Panc1 (cell line): ENCODE measurements around the gene ATG2B. TPM values are rescaled to one million over a fixed set of nuclear protein-coding genes. Genes with fewer than 3 reads are reported as not detected.

Experiments
- ATAC-seq: fragments of 200-7000 bp; cut with Tn5 transposase; 2 replicates; pipeline ENCODE4 v1.9.1; 2020; ENCODE audit warnings: mild to moderate bottlenecking, moderate library complexity
- BruUV-seq: library from RNA; stranded (reverse); fragments of 400-500 nt; replicated peaks from 2 replicates; lab custom pipeline; 2021; lab: Mats Ljungman, UMichigan
- CTCF ChIA-PET: fragments of 300-600 bp; sonication (Branson Sonifier 250); formaldehyde crosslinking; loops from one replicate; lab custom pipeline; 2022; ENCODE audit warnings: antibody characterized with exemption; lab: Charles Lee
- POLR2A ChIA-PET: fragments of 300-600 bp; sonication (Branson Sonifier 250); formaldehyde crosslinking; loops from one replicate; lab custom pipeline; 2022; ENCODE audit warnings: antibody characterized with exemption; lab: Charles Lee
- DNase-seq: peaks from one replicate; pipeline ENCODE4 v3.0.0-alpha.2; 2010; ENCODE audit warnings: low read depth, low spot score
- H3K27ac ChIP-seq: 2 replicates; pipeline ENCODE4 v1.5.1; 2011; ENCODE audit warnings: mild to moderate bottlenecking, low read length, inconsistent platforms
- H3K27me3 ChIP-seq: fragments of 200-500 bp; sonication (Bioruptor generic); 2 replicates; pipeline ENCODE4 v1.6.0; 2014; ENCODE audit warnings: low read length, inconsistent platforms; ENCODE audit not compliant: control insufficient read depth, insufficient read depth
- H3K36me3 ChIP-seq: fragments of 200-500 bp; sonication (Bioruptor generic); 2 replicates; pipeline ENCODE4 v1.5.1; 2014; ENCODE audit warnings: inconsistent platforms, mild to moderate bottlenecking, low read length, moderate library complexity; ENCODE audit not compliant: control insufficient read depth, insufficient read depth
- H3K4me1 ChIP-seq: 2 replicates; pipeline ENCODE4 v1.5.1; 2011; ENCODE audit warnings: inconsistent platforms, mild to moderate bottlenecking, low read length, moderate library complexity; ENCODE audit not compliant: control insufficient read depth, insufficient read depth
- H3K4me3 ChIP-seq, 2 experiments: 2 replicates each; pipeline ENCODE4 v1.5.1; 2011 to 2012; ENCODE audit warnings: low read depth in 2 of 2, low read length in 2 of 2, mild to moderate bottlenecking in 2 of 2, inconsistent platforms in 1 of 2, moderate library complexity in 1 of 2
- H3K9me3 ChIP-seq: fragments of 200-500 bp; sonication (Bioruptor generic); 2 replicates; pipeline ENCODE4 v1.5.1; 2014; ENCODE audit warnings: low read depth, mild to moderate bottlenecking, inconsistent platforms, low read length, moderate library complexity; ENCODE audit not compliant: control insufficient read depth, insufficient read depth
- POLR2AphosphoS5 ChIP-seq: IDR thresholded peaks from 2 replicates; pipeline ENCODE4 v1.6.1; 2012; ENCODE audit warnings: mild to moderate bottlenecking, low read depth, low read length, moderate library complexity
- REST ChIP-seq, 2 experiments: IDR thresholded peaks; 2 replicates each; pipeline ENCODE4 v1.6.1; 2011 to 2012; ENCODE audit warnings: low read depth in 2 of 2, control low read depth in 1 of 2, low read length in 1 of 2, mild to moderate bottlenecking in 1 of 2, moderate library complexity in 1 of 2; ENCODE audit not compliant: insufficient read depth in 1 of 2
- SIN3A ChIP-seq: IDR thresholded peaks from 2 replicates; pipeline ENCODE4 v1.6.1; 2012; ENCODE audit warnings: low read depth, mild to moderate bottlenecking, low read length, moderate library complexity, borderline replicate concordance; ENCODE audit not compliant: insufficient read depth
- TCF7L2 ChIP-seq: IDR thresholded peaks from 2 replicates; pipeline ENCODE4 v1.6.1; 2011; ENCODE audit warnings: mild to moderate bottlenecking, low read depth, low read length, inconsistent platforms
- in situ Hi-C: cut with HindIII; loops from 2 replicates; pipeline ENCODE4 v1.10.0; 2016; ENCODE audit warnings: low sequenced_read_pairs, low pct_unique_long_range_greater_than_20kb
- intact Hi-C: fragments of 100-400 bp; cut with micrococcal nuclease; formaldehyde crosslinking; loops from one replicate; pipeline ENCODE4 v1.10.0; 2022; ENCODE audit not compliant: unreplicated experiment
- total RNA-seq: library from RNA; stranded (reverse); gene quantifications from one replicate; pipeline ENCODE4 v1.2.1, GENCODE V29; 2021; ENCODE audit not compliant: unreplicated experiment
- TF ChIP-seq, protein P1 (sequence below): fragments of 450-650 bp; IDR thresholded peaks from 2 replicates; pipeline ENCODE4 v1.5.1; 2017; ENCODE audit warnings: mild to moderate bottlenecking

ATG2B gene
- total RNA-seq, 1 experiment from 2014 or later, result 2.6 TPM

DNA sequence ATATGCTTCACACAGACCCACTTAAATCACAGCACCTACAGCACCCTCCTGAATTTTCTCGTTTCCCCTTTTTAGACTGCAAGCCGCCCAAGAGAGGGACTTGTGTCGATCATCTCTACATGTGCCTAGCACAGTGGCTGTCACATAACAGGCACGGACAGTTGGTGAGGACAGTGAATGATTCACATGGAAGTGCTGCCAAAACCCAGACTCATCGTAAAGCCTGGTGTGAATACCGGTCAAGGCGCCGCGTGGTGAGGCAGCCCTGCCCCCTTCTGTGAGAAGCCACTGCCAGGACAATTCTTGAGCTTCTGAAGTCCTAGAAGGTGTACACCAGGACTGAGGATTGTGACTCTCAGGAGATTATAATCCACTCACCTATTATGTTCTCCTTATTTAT, 44.3 kb downstream of the ATG2B start:
- CTCF ChIA-PET, result no interaction called here
- Histone ChIP-seq H3K27ac (no peak overlapping the region), H3K9me3 (no peaks in the 10 kb centered on the region), H3K4me1 (no peaks in the 10 kb centered on the region), H3K36me3 (no peaks in the 10 kb centered on the region), H3K27me3 (no peaks in the 10 kb centered on the region), H3K4me3 (no peak overlapping the region)
- POLR2A ChIA-PET, result no interaction called here
- intact Hi-C loops (no loop called here), in situ Hi-C loops (no loop called here)
- TF ChIP-seq POLR2AphosphoS5, result no peak
- TF ChIP-seq, protein P1, sequence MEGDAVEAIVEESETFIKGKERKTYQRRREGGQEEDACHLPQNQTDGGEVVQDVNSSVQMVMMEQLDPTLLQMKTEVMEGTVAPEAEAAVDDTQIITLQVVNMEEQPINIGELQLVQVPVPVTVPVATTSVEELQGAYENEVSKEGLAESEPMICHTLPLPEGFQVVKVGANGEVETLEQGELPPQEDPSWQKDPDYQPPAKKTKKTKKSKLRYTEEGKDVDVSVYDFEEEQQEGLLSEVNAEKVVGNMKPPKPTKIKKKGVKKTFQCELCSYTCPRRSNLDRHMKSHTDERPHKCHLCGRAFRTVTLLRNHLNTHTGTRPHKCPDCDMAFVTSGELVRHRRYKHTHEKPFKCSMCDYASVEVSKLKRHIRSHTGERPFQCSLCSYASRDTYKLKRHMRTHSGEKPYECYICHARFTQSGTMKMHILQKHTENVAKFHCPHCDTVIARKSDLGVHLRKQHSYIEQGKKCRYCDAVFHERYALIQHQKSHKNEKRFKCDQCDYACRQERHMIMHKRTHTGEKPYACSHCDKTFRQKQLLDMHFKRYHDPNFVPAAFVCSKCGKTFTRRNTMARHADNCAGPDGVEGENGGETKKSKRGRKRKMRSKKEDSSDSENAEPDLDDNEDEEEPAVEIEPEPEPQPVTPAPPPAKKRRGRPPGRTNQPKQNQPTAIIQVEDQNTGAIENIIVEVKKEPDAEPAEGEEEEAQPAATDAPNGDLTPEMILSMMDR, result no peak
- TF ChIP-seq REST (IDR thresholded peaks at IDR 0.05; ENCODE audit: insufficient read depth in 1 of 2, low read depth in 2 of 2, low read length in 1 of 2), result no peak
- TF ChIP-seq SIN3A, result no peak
- no peak for TF ChIP-seq TCF7L2
- BruUV-seq, result no TSS peak
- DNase-seq (no peak), ATAC-seq (no peak)

- Histone ChIP-seq H3K36me3 (no peaks in the 10 kb centered on the region), H3K27ac (no peak overlapping the region), H3K4me3 (no peak overlapping the region), H3K27me3 (no peaks in the 10 kb centered on the region), H3K4me1 (no peaks in the 10 kb centered on the region), H3K9me3 (no peaks in the 10 kb centered on the region)
- ATAC-seq, result no peak
- no peak for DNase-seq
- CTCF ChIA-PET, result no interaction called here
- BruUV-seq, result no TSS peak
- TF ChIP-seq, protein P1, result no peak
- TF ChIP-seq POLR2AphosphoS5, result no peak
- no peak for TF ChIP-seq SIN3A
- no peak for TF ChIP-seq TCF7L2
- TF ChIP-seq REST (IDR thresholded peaks at IDR 0.05; ENCODE audit: insufficient read depth in 1 of 2, low read depth in 2 of 2, low read length in 1 of 2), result no peak
- POLR2A ChIA-PET, result no interaction called here
- intact Hi-C loops (no loop called here), in situ Hi-C loops (no loop called here)
Observed at GRCh38 chr14:96316087-96316486, 47.1 kb downstream of the ATG2B start.
